ENCODE data around the gene NHSL2.

The NHSL2 gene

DNA sequence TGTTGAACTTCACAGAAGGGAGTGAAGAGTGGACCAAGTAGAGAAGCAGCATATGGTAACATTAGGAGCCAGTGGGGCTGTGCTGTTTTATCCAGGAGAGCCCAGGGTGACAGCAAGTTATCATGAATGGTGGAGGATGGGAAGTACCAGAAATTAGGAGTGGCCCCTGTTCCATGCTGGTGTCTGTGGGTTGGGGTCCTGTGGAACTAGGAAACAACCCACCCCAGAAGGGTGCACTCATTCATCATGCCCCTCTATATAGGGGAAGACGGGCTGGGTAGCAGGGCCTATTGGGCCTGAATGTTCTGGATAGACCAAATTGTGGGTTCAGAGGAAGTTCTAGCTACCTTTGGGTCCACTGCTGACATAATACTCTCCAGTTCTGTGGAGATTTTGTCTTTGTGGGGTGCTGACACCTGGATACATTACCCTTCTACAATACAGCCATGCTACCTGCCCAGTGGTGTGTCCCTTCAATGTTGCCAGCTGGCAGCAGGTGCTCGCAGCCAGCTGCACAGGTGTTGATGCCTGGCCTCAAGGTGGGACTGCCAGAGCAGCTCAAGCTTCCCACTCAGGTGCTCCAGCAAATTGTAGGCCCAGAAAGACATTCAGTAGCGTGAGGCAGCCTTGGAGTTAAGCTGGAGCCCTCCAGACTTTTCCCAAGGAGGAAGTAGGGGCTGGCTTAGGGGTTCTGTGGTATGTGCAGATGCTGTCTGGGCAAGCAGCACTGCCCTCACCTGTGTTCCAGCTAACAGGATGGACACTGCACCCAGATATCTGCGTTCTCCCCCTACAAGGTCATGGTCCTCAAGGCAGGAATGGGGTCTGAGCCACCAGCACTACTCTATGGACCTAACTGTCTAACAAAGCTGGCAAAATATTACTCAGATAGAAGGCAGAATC, 106.5 kb downstream of the NHSL2 start:
- no peak overlapping the region for H3K9ac ChIP-seq (ENCODE audit: low read length)
- peaks cover 18% of the 10 kb centered on the region for H3K27me3 ChIP-seq (ENCODE audit: control insufficient read depth, insufficient read depth, low read length)
- peaks cover 5% of the 10 kb centered on the region; the same call in 1 of the 2 replicates for H3K9me3 ChIP-seq (ENCODE audit: control insufficient read depth, insufficient read depth, low read depth, low read length)
- H3K4me1 ChIP-seq (ENCODE audit: control insufficient read depth, insufficient read depth, low read length) = peaks cover 17% of the 10 kb centered on the region
- no peak overlapping the region for H3K27ac ChIP-seq (ENCODE audit: low read depth, low read length)
- H3K36me3 ChIP-seq (ENCODE audit: control insufficient read depth, insufficient read depth, low read length) = no peaks in the 10 kb centered on the region
- no peak overlapping the region for H3K4me3 ChIP-seq (ENCODE audit: low read depth, low read length)

GRCh38 chrX:72018277-72019112, 107.8 kb downstream of the NHSL2 start:
- peaks cover 3% of the 10 kb centered on the region; the same call in 1 of the 2 replicates for H3K9me3 ChIP-seq (ENCODE audit: control insufficient read depth, insufficient read depth, low read depth, low read length)
- H3K4me3 ChIP-seq (ENCODE audit: low read depth, low read length) = peak overlapping the region; percentile 46
- H3K4me1 ChIP-seq (ENCODE audit: control insufficient read depth, insufficient read depth, low read length) = peaks cover 17% of the 10 kb centered on the region
- peak overlapping the region; percentile 61 for H3K9ac ChIP-seq (ENCODE audit: low read length)
- H3K36me3 ChIP-seq (ENCODE audit: control insufficient read depth, insufficient read depth, low read length) = no peaks in the 10 kb centered on the region
- H3K27ac ChIP-seq (ENCODE audit: low read depth, low read length) = peak overlapping the region; percentile 47; the same call in 1 of the 2 replicates
- peaks cover 18% of the 10 kb centered on the region for H3K27me3 ChIP-seq (ENCODE audit: control insufficient read depth, insufficient read depth, low read length)

DNA sequence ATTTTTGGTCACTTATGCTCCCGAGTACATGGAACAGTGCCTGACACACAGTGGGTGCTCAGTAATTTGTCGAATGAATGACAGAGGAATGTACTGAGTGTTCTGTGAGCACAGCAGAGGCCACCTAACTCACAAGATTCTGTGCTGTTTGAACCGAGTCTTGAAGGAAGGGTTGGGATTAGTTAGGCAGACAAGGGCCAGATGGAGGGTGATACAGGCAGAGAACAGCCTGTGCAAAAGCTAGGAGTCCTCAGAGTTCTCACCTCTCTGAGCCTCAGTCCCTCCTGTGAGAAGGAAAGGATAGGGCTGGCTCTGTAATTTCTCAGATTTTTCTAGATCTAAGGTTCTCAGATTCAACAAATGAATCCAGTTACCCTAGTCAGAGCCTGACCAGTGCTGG, 108.8 kb downstream of the NHSL2 start:
- Histone ChIP-seq H3K9ac (ENCODE audit: low read length) (no peak overlapping the region), H3K9me3 (ENCODE audit: control insufficient read depth, insufficient read depth, low read depth, low read length) (peaks cover 4% of the 10 kb centered on the region; the same call in 1 of the 2 replicates), H3K27ac (ENCODE audit: low read depth, low read length) (no peak overlapping the region), H3K4me3 (ENCODE audit: low read depth, low read length) (no peak overlapping the region), H3K4me1 (ENCODE audit: control insufficient read depth, insufficient read depth, low read length) (peaks cover 17% of the 10 kb centered on the region), H3K36me3 (ENCODE audit: control insufficient read depth, insufficient read depth, low read length) (no peaks in the 10 kb centered on the region), H3K27me3 (ENCODE audit: control insufficient read depth, insufficient read depth, low read length) (peaks cover 18% of the 10 kb centered on the region)

DNA sequence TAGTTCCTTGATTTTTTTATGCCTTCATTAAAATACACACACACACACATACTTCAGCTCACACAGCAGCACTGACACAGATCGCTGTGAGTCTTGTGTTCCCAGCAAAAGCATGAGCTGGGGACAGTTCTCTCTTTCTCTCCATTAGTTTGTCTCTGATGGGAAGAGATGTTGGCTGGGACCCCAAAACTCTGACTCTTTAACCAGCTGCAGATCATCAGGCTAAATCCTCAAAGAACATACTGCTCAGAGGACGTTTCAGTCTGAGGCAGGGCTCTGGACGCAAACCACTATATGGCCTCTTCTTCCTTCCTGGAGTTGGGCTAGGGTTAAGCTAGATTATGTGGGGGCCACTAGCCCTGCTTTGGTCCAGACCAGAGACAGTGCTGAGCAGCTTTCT, 109.6 kb downstream of the NHSL2 start:
- H3K9ac ChIP-seq (ENCODE audit: low read length) = no peak overlapping the region
- peaks cover 18% of the 10 kb centered on the region for H3K27me3 ChIP-seq (ENCODE audit: control insufficient read depth, insufficient read depth, low read length)
- H3K36me3 ChIP-seq (ENCODE audit: control insufficient read depth, insufficient read depth, low read length) = no peaks in the 10 kb centered on the region
- H3K4me3 ChIP-seq (ENCODE audit: low read depth, low read length) = no peak overlapping the region
- H3K4me1 ChIP-seq (ENCODE audit: control insufficient read depth, insufficient read depth, low read length) = peaks cover 17% of the 10 kb centered on the region
- H3K9me3 ChIP-seq (ENCODE audit: control insufficient read depth, insufficient read depth, low read depth, low read length) = peaks cover 4% of the 10 kb centered on the region; the same call in 1 of the 2 replicates
- H3K27ac ChIP-seq (ENCODE audit: low read depth, low read length) = no peak overlapping the region

- Histone ChIP-seq H3K36me3 (ENCODE audit: control insufficient read depth, insufficient read depth, low read length) (no peaks in the 10 kb centered on the region), H3K4me3 (ENCODE audit: low read depth, low read length) (no peak overlapping the region), H3K9me3 (ENCODE audit: control insufficient read depth, insufficient read depth, low read depth, low read length) (peaks cover 4% of the 10 kb centered on the region; the same call in 1 of the 2 replicates), H3K27me3 (ENCODE audit: control insufficient read depth, insufficient read depth, low read length) (peaks cover 18% of the 10 kb centered on the region), H3K4me1 (ENCODE audit: control insufficient read depth, insufficient read depth, low read length) (peaks cover 17% of the 10 kb centered on the region), H3K9ac (ENCODE audit: low read length) (no peak overlapping the region), H3K27ac (ENCODE audit: low read depth, low read length) (no peak overlapping the region)
Observed at GRCh38 chrX:72020788-72021187, 110.1 kb downstream of the NHSL2 start.

DNA sequence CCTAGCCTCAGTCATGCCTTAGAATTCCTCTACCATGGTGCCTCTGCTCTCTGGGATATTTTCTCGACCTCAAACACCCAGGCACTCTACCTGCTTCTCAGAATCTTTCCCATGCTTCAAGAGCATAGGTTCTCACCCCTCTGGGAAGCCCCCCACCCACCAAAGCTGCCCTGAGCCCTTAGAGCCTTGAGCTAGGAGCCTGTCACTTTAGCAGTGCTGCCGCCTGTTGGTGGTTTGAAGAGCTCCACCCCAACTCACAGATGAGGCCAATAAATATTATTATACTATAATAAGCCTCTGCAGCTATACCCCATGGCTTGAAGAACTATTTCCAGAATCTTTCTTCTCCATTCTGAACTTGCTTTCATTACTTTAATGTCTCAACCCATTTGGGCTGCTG, 111.3 kb downstream of the NHSL2 start:
- H3K9me3 ChIP-seq (ENCODE audit: control insufficient read depth, insufficient read depth, low read depth, low read length) = peaks cover 4% of the 10 kb centered on the region; the same call in 1 of the 2 replicates
- H3K27me3 ChIP-seq (ENCODE audit: control insufficient read depth, insufficient read depth, low read length) = peaks cover 18% of the 10 kb centered on the region
- peaks cover 17% of the 10 kb centered on the region for H3K4me1 ChIP-seq (ENCODE audit: control insufficient read depth, insufficient read depth, low read length)
- H3K27ac ChIP-seq (ENCODE audit: low read depth, low read length) = no peak overlapping the region
- H3K36me3 ChIP-seq (ENCODE audit: control insufficient read depth, insufficient read depth, low read length) = no peaks in the 10 kb centered on the region
- H3K4me3 ChIP-seq (ENCODE audit: low read depth, low read length) = no peak overlapping the region
- no peak overlapping the region for H3K9ac ChIP-seq (ENCODE audit: low read length)

DNA sequence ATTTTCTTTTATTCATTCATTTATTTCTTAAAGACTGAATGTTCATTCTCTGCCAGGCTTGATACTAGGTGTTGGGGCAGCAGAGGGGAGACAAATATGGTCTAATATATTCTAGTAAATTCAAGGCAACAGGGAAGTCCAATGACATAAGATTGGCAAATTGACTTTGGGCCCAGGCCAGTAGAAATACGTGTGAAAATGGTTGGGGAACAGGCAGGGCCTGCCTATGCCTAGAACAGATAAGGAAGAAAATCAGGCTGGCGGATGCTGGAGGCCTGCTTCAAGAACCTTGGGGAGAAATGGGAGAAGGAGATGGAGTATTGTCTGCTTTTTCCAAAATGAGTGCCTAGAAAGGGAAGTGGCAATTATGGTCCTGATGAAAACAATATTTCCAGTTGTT, 112.4 kb downstream of the NHSL2 start:
- H3K9me3 ChIP-seq (ENCODE audit: control insufficient read depth, insufficient read depth, low read depth, low read length) = peaks cover 4% of the 10 kb centered on the region; the same call in 1 of the 2 replicates
- no peak overlapping the region for H3K9ac ChIP-seq (ENCODE audit: low read length)
- H3K4me3 ChIP-seq (ENCODE audit: low read depth, low read length) = no peak overlapping the region
- no peaks in the 10 kb centered on the region for H3K36me3 ChIP-seq (ENCODE audit: control insufficient read depth, insufficient read depth, low read length)
- H3K4me1 ChIP-seq (ENCODE audit: control insufficient read depth, insufficient read depth, low read length) = peaks cover 17% of the 10 kb centered on the region
- peaks cover 7% of the 10 kb centered on the region for H3K27me3 ChIP-seq (ENCODE audit: control insufficient read depth, insufficient read depth, low read length)
- no peak overlapping the region for H3K27ac ChIP-seq (ENCODE audit: low read depth, low read length)

DNA sequence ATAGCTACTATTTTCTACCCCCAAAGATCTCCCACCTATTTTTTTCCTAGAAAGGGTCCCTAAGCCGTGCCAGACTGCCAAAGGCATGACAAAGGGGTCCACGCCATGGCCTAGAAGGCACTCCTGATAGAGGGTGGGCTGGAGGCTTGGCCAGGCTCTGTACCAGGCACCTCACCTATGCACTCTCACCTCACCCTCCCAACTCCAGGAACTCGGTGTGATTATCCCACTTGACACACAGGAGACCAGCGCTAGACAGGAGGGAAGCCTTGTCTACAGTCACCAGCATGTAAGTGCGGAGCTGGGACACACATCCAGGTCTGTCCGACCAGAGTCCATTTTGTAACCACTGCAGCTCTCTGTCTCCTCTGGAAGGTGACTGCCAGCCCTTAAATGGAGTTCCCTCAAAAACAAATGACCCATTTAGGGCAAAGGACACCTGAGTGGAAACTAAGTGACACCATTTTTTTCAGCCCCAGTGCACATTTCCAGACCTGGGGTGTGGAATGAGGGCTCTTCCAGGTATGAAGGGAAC, 114.7 kb downstream of the NHSL2 start:
- Histone ChIP-seq H3K4me3 (ENCODE audit: low read depth, low read length) (no peak overlapping the region), H3K27ac (ENCODE audit: low read depth, low read length) (no peak overlapping the region), H3K27me3 (ENCODE audit: control insufficient read depth, insufficient read depth, low read length) (no peaks in the 10 kb centered on the region), H3K9ac (ENCODE audit: low read length) (no peak overlapping the region), H3K9me3 (ENCODE audit: control insufficient read depth, insufficient read depth, low read depth, low read length) (peaks cover 4% of the 10 kb centered on the region; the same call in 1 of the 2 replicates), H3K4me1 (ENCODE audit: control insufficient read depth, insufficient read depth, low read length) (peaks cover 18% of the 10 kb centered on the region; the same call in 1 of the 2 replicates), H3K36me3 (ENCODE audit: control insufficient read depth, insufficient read depth, low read length) (no peaks in the 10 kb centered on the region)

DNA sequence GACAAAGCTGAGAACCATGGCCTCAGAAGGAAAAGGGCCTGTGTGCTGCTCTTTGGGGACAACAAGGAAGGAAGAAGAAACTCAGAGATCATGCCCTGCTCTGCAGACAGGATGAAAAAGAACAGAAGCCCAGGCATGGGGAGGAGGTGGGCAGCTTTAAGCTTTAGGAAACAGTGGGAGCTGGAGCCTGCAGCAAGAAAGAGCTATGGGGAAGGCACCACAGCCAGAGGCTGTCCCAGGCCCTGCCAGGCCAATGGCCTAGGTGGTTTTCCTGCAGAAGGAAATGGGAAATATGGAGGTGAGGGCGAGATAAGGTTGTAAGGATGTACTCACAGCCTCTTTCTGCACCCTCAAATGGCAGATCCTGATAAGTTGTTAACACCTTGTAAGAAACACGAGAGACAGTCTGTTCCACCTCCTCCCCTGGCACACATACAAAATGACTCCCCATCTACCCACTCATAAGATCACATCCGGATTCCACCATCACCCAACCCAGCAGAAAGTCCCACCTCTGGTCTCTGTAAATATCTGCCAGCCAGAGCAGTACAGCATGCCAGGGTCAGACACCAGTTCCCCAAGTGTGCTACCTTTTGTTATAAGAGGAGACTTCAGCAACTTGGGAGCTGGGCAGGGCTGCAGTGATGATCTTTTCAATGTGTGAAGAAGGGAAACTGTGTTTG, 115.8 kb downstream of the NHSL2 start:
- H3K4me3 ChIP-seq (ENCODE audit: low read depth, low read length) = no peak overlapping the region
- H3K27ac ChIP-seq (ENCODE audit: low read depth, low read length) = no peak overlapping the region
- H3K27me3 ChIP-seq (ENCODE audit: control insufficient read depth, insufficient read depth, low read length) = no peaks in the 10 kb centered on the region
- H3K4me1 ChIP-seq (ENCODE audit: control insufficient read depth, insufficient read depth, low read length) = peaks cover 18% of the 10 kb centered on the region; the same call in 1 of the 2 replicates
- H3K36me3 ChIP-seq (ENCODE audit: control insufficient read depth, insufficient read depth, low read length) = no peaks in the 10 kb centered on the region
- H3K9me3 ChIP-seq (ENCODE audit: control insufficient read depth, insufficient read depth, low read depth, low read length) = peaks cover 4% of the 10 kb centered on the region; the same call in 1 of the 2 replicates
- no peak overlapping the region for H3K9ac ChIP-seq (ENCODE audit: low read length)

Measured in HUES6 (cell line).